K562 (cell line): Measurements from ENCODE around the gene ASPHD2. TPM values are rescaled to one million over a fixed set of nuclear protein-coding genes. Genes with fewer than 3 reads are reported as not detected.

Experiments used
- ATF1 ChIP-seq, 2 experiments: fragments of 450-650 bp in 1 of 2; IDR thresholded peaks; 2 replicates each; pipeline ENCODE4 v1.6.1; 2016; ENCODE audit warnings: missing compliant biosample characterization in 1 of 2, missing genetic modification characterization in 1 of 2
- ELF4 ChIP-seq: fragments of 450-650 bp; formaldehyde crosslinking; IDR thresholded peaks from 2 replicates; pipeline ENCODE4 v1.4.0; 2022; ENCODE audit warnings: missing genetic modification characterization
- EP400 ChIP-seq: fragments of 450-650 bp; IDR thresholded peaks from 2 replicates; pipeline ENCODE4 v1.6.1; 2017; ENCODE audit warnings: antibody characterized with exemption, mild to moderate bottlenecking, moderate library complexity
- ESRRA ChIP-seq: fragments of 450-650 bp; IDR thresholded peaks from 2 replicates; pipeline ENCODE4 v1.6.1; 2014; ENCODE audit warnings: low read depth, mild to moderate bottlenecking, moderate library complexity, borderline replicate concordance
- JUN ChIP-seq, 2 experiments: sonication (generic) in 1 of 2; formaldehyde crosslinking in 1 of 2; IDR thresholded peaks; 2 replicates each; pipeline versions ENCODE4 v1.6.1 to v1.8.0; 2012 to 2022; ENCODE audit warnings: borderline replicate concordance in 2 of 2, mild to moderate bottlenecking in 2 of 2, improper control_type of control experiment in 1 of 2, low read depth in 1 of 2, low read length in 1 of 2, missing genetic modification reagents in 1 of 2
- LEF1 ChIP-seq: fragments of 450-650 bp; IDR thresholded peaks from 2 replicates; pipeline ENCODE4 v1.6.1; 2016; ENCODE audit warnings: mild to moderate bottlenecking
- SRSF9 ChIP-seq: fragments of 200-400 bp; formaldehyde crosslinking; IDR thresholded peaks from 2 replicates; pipeline ENCODE4 v1.6.1; 2017; ENCODE audit warnings: low read depth, low read length, borderline replicate concordance
- XRCC5 ChIP-seq: fragments of 200-400 bp; formaldehyde crosslinking; IDR thresholded peaks from 2 replicates; pipeline ENCODE4 v1.6.1; 2017; ENCODE audit warnings: low read depth, mild to moderate bottlenecking, low read length
- ZC3H11A ChIP-seq: IDR thresholded peaks from 2 replicates; pipeline ENCODE4 v1.6.1; 2012; ENCODE audit warnings: low read depth, low read length, improper control_type of control experiment
- ZNF239 ChIP-seq: fragments of 250-450 bp; sonication (Bioruptor Pico); IDR thresholded peaks from 2 replicates; pipeline ENCODE4 v1.4.0; 2020; ENCODE audit warnings: mild to moderate bottlenecking
- ZNF408 ChIP-seq: fragments of 250-450 bp; sonication (Bioruptor Pico); IDR thresholded peaks from 2 replicates; pipeline ENCODE4 v1.4.0; 2020; ENCODE audit warnings: low read depth, mild to moderate bottlenecking, moderate library complexity
- ZNF75A ChIP-seq: fragments of 450-650 bp; formaldehyde crosslinking; IDR thresholded peaks from 2 replicates; pipeline ENCODE4 v1.4.0; 2020; ENCODE audit warnings: mild to moderate bottlenecking
- ZNF77 ChIP-seq: fragments of 250-450 bp; sonication (Bioruptor Pico); IDR thresholded peaks from 2 replicates; pipeline ENCODE4 v1.5.0; 2020
- ZNF830 ChIP-seq: fragments of 250-450 bp; sonication (Bioruptor Pico); IDR thresholded peaks from 2 replicates; pipeline ENCODE4 v1.5.0; 2021; ENCODE audit warnings: mild to moderate bottlenecking
- polyA plus RNA-seq, 8 experiments: library from polyadenylated mRNA; depleted of rRNA in 4 of 8; stranded (reverse) in 5 of 8; unstranded in 3 of 8; fragments of >200 nt; fragmentation: Nextera tagmentation in 2 of 8; fragmentation: Illumina TruSeq in 1 of 8; extraction: Ambion mirVana in 2 of 8; extraction: Trizol in 1 of 8; gene quantifications; 2 replicates each; pipeline versions ENCODE4 v1.2.1 to v1.2.3, GENCODE V29; 2011 to 2014; ENCODE audit warnings: inconsistent platforms in 1 of 8, missing spikeins in 1 of 8
- total RNA-seq, 7 experiments: library from RNA; depleted of rRNA in 6 of 7; stranded (reverse); fragments of >200 nt in 6 of 7; fragmentation: Illumina TruSeq in 2 of 7; extraction: Trizol in 2 of 7; gene quantifications; 2 replicates each; pipeline versions ENCODE4 v1.2.1 to v1.2.3, GENCODE V29; 2011 to 2021; ENCODE audit warnings: low replicate concordance in 1 of 7
- TF ChIP-seq, protein P1 (sequence below): fragments of 250-450 bp; sonication (Bioruptor Pico); IDR thresholded peaks from 2 replicates; pipeline ENCODE4 v1.5.0; 2020; ENCODE audit warnings: mild to moderate bottlenecking, borderline replicate concordance
- TF ChIP-seq, protein P2 (sequence below): fragments of 250-450 bp; sonication (Bioruptor Pico); IDR thresholded peaks from 2 replicates; pipeline ENCODE4 v1.8.0; 2022; ENCODE audit warnings: moderate library complexity, mild to moderate bottlenecking, inconsistent platforms
- TF ChIP-seq, protein P3 (sequence below): sonication (generic); IDR thresholded peaks from 2 replicates; pipeline ENCODE4 v1.6.1; 2016
- TF ChIP-seq, protein P4 (sequence below), 2 experiments: fragments of 200-800 bp in 1 of 2; sonication (Bioruptor generic) in 1 of 2; sonication (generic) in 1 of 2; formaldehyde crosslinking in 1 of 2; IDR thresholded peaks in 1 of 2; conservative IDR thresholded peaks in 1 of 2; 2 replicates each; pipeline versions ENCODE4 v1.5.0 to v1.6.1; 2016 to 2020; ENCODE audit warnings: missing compliant biosample characterization in 1 of 2, missing genetic modification characterization in 1 of 2, missing genetic modification reagents in 1 of 2
- TF ChIP-seq, protein P5 (sequence below): sonication (generic); formaldehyde crosslinking; IDR thresholded peaks from 2 replicates; pipeline ENCODE4 v1.8.0; 2022; ENCODE audit warnings: mild to moderate bottlenecking, low read depth, missing genetic modification reagents

The ASPHD2 gene
- total and polyA plus RNA-seq, 9 of the 15 experiments (the other 6 are each of a cell fraction or from before 2014, with no cell fraction given): 0.18 to 0.64 (median 0.36) TPM

DNA sequence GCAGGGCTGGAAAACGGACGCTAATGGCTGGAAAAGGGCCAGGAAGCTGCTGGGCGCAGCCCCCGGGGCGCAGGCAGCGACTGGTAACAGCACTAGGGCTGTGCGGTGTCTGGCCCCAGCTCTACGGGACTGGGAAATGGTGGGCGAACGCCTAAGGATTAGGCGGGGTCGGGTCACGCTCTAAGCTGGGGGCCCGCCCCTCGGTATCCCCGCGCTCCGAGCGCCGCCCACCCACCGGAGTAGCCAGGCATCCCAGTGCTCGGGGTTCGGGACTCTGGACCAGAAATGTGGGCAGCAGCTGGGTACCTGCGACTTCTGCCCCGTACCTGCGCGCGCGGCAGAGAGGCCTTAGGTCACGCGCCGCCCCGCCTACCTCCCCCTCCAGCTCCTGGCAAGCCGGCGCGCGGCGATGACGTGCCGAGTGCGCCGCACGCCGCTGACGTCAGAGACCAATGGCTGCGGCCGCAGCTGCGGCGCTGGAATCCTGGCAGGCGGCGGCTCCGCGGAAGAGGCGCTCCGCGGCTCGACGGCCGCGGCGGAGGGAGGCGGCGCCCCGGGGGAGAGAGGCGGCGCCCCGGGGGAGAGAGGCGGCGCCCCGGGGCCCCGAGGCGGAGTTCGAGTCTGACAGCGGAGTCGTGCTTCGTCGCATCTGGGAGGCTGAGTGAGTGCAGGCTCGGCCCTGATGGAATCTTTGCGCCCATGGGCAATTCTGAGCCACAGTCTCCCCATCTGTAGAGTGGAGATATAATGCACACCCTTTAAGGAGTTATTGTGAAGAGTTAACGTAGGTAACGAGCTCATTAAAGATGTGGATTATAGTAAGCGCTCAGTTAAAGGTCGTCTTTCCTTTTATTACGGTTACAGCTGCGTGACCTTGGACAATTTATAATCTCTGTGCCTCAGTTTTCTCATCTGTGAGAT lies 54.6 kb downstream of the ASPHD2 start, which contains the start of the genes HPS4 and SRRD (continued):
- TF ChIP-seq, protein P1, sequence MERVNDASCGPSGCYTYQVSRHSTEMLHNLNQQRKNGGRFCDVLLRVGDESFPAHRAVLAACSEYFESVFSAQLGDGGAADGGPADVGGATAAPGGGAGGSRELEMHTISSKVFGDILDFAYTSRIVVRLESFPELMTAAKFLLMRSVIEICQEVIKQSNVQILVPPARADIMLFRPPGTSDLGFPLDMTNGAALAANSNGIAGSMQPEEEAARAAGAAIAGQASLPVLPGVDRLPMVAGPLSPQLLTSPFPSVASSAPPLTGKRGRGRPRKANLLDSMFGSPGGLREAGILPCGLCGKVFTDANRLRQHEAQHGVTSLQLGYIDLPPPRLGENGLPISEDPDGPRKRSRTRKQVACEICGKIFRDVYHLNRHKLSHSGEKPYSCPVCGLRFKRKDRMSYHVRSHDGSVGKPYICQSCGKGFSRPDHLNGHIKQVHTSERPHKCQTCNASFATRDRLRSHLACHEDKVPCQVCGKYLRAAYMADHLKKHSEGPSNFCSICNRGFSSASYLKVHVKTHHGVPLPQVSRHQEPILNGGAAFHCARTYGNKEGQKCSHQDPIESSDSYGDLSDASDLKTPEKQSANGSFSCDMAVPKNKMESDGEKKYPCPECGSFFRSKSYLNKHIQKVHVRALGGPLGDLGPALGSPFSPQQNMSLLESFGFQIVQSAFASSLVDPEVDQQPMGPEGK (CRISPR knock-in tag): no peak
- no peak for TF ChIP-seq ELF4
- TF ChIP-seq ESRRA: peak; percentile 96
- peak; percentile 61 for TF ChIP-seq JUN (IDR thresholded peaks at IDR 0.05; ENCODE audit: borderline replicate concordance, low read depth, low read length)
- 0 out of 2 replicates have a peak, but pooled peaks have one; percentile 57 for TF ChIP-seq JUN (CRISPR knock-in tag; IDR thresholded peaks at IDR 0.05; ENCODE audit: borderline replicate concordance)
- no peak for TF ChIP-seq ZNF75A (CRISPR knock-in tag)
- TF ChIP-seq ZNF408 (CRISPR knock-in tag): no peak
- TF ChIP-seq ZNF239 (CRISPR knock-in tag): no peak
- no peak for TF ChIP-seq LEF1
- TF ChIP-seq ZNF830 (CRISPR knock-in tag): no peak
- TF ChIP-seq, protein P2, sequence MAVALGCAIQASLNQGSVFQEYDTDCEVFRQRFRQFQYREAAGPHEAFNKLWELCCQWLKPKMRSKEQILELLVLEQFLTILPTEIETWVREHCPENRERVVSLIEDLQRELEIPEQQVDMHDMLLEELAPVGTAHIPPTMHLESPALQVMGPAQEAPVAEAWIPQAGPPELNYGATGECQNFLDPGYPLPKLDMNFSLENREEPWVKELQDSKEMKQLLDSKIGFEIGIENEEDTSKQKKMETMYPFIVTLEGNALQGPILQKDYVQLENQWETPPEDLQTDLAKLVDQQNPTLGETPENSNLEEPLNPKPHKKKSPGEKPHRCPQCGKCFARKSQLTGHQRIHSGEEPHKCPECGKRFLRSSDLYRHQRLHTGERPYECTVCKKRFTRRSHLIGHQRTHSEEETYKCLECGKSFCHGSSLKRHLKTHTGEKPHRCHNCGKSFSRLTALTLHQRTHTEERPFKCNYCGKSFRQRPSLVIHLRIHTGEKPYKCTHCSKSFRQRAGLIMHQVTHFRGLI (CRISPR knock-in tag): no peak
- no peak for TF ChIP-seq SRSF9
- TF ChIP-seq, protein P3, sequence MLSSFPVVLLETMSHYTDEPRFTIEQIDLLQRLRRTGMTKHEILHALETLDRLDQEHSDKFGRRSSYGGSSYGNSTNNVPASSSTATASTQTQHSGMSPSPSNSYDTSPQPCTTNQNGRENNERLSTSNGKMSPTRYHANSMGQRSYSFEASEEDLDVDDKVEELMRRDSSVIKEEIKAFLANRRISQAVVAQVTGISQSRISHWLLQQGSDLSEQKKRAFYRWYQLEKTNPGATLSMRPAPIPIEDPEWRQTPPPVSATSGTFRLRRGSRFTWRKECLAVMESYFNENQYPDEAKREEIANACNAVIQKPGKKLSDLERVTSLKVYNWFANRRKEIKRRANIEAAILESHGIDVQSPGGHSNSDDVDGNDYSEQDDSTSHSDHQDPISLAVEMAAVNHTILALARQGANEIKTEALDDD: no peak
- peak; percentile 84; the same call in 1 of the 2 replicates for TF ChIP-seq EP400
- TF ChIP-seq, protein P4, sequence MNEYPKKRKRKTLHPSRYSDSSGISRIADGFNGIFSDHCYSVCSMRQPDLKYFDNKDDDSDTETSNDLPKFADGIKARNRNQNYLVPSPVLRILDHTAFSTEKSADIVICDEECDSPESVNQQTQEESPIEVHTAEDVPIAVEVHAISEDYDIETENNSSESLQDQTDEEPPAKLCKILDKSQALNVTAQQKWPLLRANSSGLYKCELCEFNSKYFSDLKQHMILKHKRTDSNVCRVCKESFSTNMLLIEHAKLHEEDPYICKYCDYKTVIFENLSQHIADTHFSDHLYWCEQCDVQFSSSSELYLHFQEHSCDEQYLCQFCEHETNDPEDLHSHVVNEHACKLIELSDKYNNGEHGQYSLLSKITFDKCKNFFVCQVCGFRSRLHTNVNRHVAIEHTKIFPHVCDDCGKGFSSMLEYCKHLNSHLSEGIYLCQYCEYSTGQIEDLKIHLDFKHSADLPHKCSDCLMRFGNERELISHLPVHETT (CRISPR knock-in tag; conservative IDR thresholded peaks at IDR 0.05 in 1 of 2, IDR thresholded peaks at IDR 0.05 in 1 of 2): peak in 1 of 2 experiments; percentile 97; a peak in 2 of 4 replicates
- peak; percentile 98 for TF ChIP-seq ATF1 (CRISPR knock-in tag; IDR thresholded peaks at IDR 0.05)
- TF ChIP-seq ATF1 (tag; IDR thresholded peaks at IDR 0.05): peak; percentile 99
- TF ChIP-seq, protein P5, sequence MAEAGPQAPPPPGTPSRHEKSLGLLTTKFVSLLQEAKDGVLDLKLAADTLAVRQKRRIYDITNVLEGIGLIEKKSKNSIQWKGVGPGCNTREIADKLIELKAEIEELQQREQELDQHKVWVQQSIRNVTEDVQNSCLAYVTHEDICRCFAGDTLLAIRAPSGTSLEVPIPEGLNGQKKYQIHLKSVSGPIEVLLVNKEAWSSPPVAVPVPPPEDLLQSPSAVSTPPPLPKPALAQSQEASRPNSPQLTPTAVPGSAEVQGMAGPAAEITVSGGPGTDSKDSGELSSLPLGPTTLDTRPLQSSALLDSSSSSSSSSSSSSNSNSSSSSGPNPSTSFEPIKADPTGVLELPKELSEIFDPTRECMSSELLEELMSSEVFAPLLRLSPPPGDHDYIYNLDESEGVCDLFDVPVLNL (CRISPR knock-in tag): no peak
- no peak for TF ChIP-seq ZC3H11A
- TF ChIP-seq XRCC5: peak; percentile 48; the same call in 1 of the 2 replicates
- no peak for TF ChIP-seq ZNF77
